Measurements from ENCODE around the gene HAUS3. TPM values are rescaled to one million over a fixed set of nuclear protein-coding genes. Genes with fewer than 3 reads are reported as not detected.

HAUS3 gene
- total and polyA plus RNA-seq, 2 of the 13 experiments (the other 11 are each of a cell fraction or from before 2014, with no cell fraction given): 3.9 to 12.6 TPM

DNA sequence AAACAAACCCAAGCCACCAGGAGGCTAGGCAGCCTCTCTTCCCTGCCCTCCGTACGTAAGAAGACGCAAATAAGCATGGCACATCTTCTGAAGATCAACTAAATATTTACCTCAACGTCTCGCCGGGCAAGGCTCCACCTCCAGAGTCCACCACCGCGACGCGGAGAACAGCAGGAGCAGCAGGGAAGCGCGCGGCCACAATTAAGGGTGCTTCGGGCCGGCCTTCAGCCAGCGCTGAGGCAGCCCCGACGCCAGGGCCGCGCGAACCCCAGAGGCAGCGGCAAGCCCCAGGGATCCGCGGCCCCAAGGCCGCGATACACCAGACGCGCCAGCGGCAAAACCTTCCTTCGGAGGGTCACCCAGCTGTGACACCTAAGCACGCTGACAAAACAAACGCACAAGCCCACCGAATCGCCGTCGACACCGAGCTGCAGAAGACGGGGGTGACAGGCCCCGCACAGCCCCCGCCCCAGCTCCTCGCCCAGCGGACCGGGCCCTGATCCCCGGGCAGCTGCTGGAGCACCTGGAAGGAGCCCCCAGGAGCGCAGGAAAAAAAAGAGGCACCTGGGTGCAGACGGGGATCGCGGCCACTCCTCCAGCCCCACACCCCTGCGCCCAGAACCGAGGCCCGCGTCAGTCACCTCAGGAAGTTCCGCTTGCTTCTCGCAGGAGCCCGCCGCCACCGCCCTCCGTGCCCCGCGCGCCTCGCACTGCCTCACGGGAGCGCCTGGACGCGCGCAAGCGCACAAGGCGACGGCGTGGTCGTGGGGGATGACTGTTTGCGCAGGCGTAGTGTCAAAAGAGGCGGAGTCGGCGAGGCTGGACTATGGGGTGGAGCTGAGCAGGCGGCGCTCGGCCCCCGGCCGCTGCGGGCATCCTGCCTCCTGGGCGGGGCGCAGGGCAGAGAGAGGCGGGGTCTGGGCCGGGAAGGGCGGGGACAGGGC, at the start of gene HAUS3, which contains the start of gene POLN (continued):
- TF ChIP-seq LCORL (IDR thresholded peaks at IDR 0.05) (no peak), LCORL (CRISPR knock-in tag; IDR thresholded peaks at IDR 0.05) (no peak; the same call in 1 of the 2 replicates), ZKSCAN8 (CRISPR knock-in tag; IDR thresholded peaks at IDR 0.05; ENCODE audit: borderline replicate concordance) (no peak), ZBTB3 (CRISPR knock-in tag; IDR thresholded peaks at IDR 0.05; ENCODE audit: borderline replicate concordance, low read depth) (no peak), ZFP41 (CRISPR knock-in tag; IDR thresholded peaks at IDR 0.05; ENCODE audit: borderline replicate concordance) (no peak), ZNF430 (CRISPR knock-in tag; IDR thresholded peaks at IDR 0.05) (peak; percentile 56; the same call in 1 of the 2 replicates), KLF11 (CRISPR knock-in tag; IDR thresholded peaks at IDR 0.05) (no peak), TBL1XR1 (IDR thresholded peaks at IDR 0.05; ENCODE audit: borderline replicate concordance, low read length, partially characterized antibody) (no peak), ADNP (CRISPR knock-in tag; IDR thresholded peaks at IDR 0.05) (no peak), PRMT3 (CRISPR knock-in tag; IDR thresholded peaks at IDR 0.05; ENCODE audit: borderline replicate concordance, low read depth) (no peak), HNRNPUL1 (IDR thresholded peaks at IDR 0.05; ENCODE audit: low read depth, low read length) (0 out of 2 replicates have a peak, but pooled peaks have one; percentile 18)
- TF ChIP-seq, protein P1, sequence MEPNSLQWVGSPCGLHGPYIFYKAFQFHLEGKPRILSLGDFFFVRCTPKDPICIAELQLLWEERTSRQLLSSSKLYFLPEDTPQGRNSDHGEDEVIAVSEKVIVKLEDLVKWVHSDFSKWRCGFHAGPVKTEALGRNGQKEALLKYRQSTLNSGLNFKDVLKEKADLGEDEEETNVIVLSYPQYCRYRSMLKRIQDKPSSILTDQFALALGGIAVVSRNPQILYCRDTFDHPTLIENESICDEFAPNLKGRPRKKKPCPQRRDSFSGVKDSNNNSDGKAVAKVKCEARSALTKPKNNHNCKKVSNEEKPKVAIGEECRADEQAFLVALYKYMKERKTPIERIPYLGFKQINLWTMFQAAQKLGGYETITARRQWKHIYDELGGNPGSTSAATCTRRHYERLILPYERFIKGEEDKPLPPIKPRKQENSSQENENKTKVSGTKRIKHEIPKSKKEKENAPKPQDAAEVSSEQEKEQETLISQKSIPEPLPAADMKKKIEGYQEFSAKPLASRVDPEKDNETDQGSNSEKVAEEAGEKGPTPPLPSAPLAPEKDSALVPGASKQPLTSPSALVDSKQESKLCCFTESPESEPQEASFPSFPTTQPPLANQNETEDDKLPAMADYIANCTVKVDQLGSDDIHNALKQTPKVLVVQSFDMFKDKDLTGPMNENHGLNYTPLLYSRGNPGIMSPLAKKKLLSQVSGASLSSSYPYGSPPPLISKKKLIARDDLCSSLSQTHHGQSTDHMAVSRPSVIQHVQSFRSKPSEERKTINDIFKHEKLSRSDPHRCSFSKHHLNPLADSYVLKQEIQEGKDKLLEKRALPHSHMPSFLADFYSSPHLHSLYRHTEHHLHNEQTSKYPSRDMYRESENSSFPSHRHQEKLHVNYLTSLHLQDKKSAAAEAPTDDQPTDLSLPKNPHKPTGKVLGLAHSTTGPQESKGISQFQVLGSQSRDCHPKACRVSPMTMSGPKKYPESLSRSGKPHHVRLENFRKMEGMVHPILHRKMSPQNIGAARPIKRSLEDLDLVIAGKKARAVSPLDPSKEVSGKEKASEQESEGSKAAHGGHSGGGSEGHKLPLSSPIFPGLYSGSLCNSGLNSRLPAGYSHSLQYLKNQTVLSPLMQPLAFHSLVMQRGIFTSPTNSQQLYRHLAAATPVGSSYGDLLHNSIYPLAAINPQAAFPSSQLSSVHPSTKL (CRISPR knock-in tag; IDR thresholded peaks at IDR 0.05): peak; percentile 19; the same call in 1 of the 2 replicates
- TF ChIP-seq, protein P2, sequence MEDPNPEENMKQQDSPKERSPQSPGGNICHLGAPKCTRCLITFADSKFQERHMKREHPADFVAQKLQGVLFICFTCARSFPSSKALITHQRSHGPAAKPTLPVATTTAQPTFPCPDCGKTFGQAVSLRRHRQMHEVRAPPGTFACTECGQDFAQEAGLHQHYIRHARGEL (CRISPR knock-in tag; IDR thresholded peaks at IDR 0.05): no peak
- TF ChIP-seq, protein P3, sequence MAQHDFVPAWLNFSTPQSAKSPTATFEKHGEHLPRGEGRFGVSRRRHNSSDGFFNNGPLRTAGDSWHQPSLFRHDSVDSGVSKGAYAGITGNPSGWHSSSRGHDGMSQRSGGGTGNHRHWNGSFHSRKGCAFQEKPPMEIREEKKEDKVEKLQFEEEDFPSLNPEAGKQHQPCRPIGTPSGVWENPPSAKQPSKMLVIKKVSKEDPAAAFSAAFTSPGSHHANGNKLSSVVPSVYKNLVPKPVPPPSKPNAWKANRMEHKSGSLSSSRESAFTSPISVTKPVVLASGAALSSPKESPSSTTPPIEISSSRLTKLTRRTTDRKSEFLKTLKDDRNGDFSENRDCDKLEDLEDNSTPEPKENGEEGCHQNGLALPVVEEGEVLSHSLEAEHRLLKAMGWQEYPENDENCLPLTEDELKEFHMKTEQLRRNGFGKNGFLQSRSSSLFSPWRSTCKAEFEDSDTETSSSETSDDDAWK (CRISPR knock-in tag; IDR thresholded peaks at IDR 0.05): no peak

All from HepG2 (cell line).